H9 (cell line): ENCODE measurements around the gene DDX24. TPM values are rescaled to one million over a fixed set of nuclear protein-coding genes. Genes with fewer than 3 reads are reported as not detected.

Experiments used
- DNase-seq: peaks from one replicate; pipeline ENCODE4 v3.0.0-alpha.2; 2017
- H2AFZ ChIP-seq: one replicate; pipeline ENCODE4 v1.6.1; 2013; ENCODE audit warnings: mild to moderate bottlenecking, low read length, control low read depth, moderate library complexity
- H2AK5ac ChIP-seq: 2 replicates; pipeline ENCODE4 v1.6.1; 2013; ENCODE audit warnings: low read length, control low read depth, mixed read lengths; ENCODE audit not compliant: insufficient read length
- H2BK120ac ChIP-seq: one replicate; pipeline ENCODE4 v1.6.1; 2013; ENCODE audit warnings: low read depth, mild to moderate bottlenecking, low read length, control low read depth, inconsistent platforms; ENCODE audit not compliant: poor library complexity, severe bottlenecking
- H2BK12ac ChIP-seq: 2 replicates; pipeline ENCODE4 v1.6.1; 2013; ENCODE audit warnings: low read length, control low read depth, mixed read lengths, low read depth; ENCODE audit not compliant: insufficient read length
- H2BK15ac ChIP-seq: 2 replicates; pipeline ENCODE4 v1.6.1; 2013; ENCODE audit warnings: low read depth, low read length, control low read depth
- H2BK20ac ChIP-seq: one replicate; pipeline ENCODE4 v1.6.1; 2013; ENCODE audit warnings: low read depth, mild to moderate bottlenecking, low read length, control low read depth, inconsistent platforms; ENCODE audit not compliant: poor library complexity, severe bottlenecking
- H2BK5ac ChIP-seq: 2 replicates; pipeline ENCODE4 v1.6.1; 2013; ENCODE audit warnings: low read length, control low read depth, mixed read lengths; ENCODE audit not compliant: insufficient read length
- H3K14ac ChIP-seq: 2 replicates; pipeline ENCODE4 v1.6.1; 2013; ENCODE audit warnings: low read length, control low read depth; ENCODE audit not compliant: insufficient read depth
- H3K18ac ChIP-seq: 2 replicates; pipeline ENCODE4 v1.6.1; 2013; ENCODE audit warnings: low read depth, mild to moderate bottlenecking, mixed read lengths, low read length, control low read depth; ENCODE audit not compliant: insufficient read length
- H3K23ac ChIP-seq: 2 replicates; pipeline ENCODE4 v1.6.1; 2013; ENCODE audit warnings: low read length, control low read depth, mixed read lengths, low read depth; ENCODE audit not compliant: insufficient read length
- H3K23me2 ChIP-seq: 2 replicates; pipeline ENCODE4 v1.6.1; 2013; ENCODE audit warnings: low read depth, mild to moderate bottlenecking, mixed read lengths, low read length, control low read depth; ENCODE audit not compliant: insufficient read length, poor library complexity, severe bottlenecking
- H3K27ac ChIP-seq: 2 replicates; pipeline ENCODE4 v1.5.1; 2013; ENCODE audit warnings: low read length, control low read depth, mixed read lengths, low read depth; ENCODE audit not compliant: insufficient read length
- H3K27me3 ChIP-seq: 2 replicates; pipeline ENCODE4 v1.6.1; 2013; ENCODE audit warnings: low read length, control low read depth, inconsistent platforms; ENCODE audit not compliant: insufficient read depth
- H3K4ac ChIP-seq: 2 replicates; pipeline ENCODE4 v1.6.1; 2013; ENCODE audit warnings: low read depth, mild to moderate bottlenecking, control low read depth, inconsistent platforms, low read length, moderate library complexity
- H3K4me1 ChIP-seq: 2 replicates; pipeline ENCODE4 v1.6.1; 2013; ENCODE audit warnings: low read length, control low read depth, inconsistent platforms; ENCODE audit not compliant: insufficient read depth
- H3K4me2 ChIP-seq: 2 replicates; pipeline ENCODE4 v1.6.1; 2013; ENCODE audit warnings: low read length, control low read depth, mixed read lengths; ENCODE audit not compliant: insufficient read length, insufficient read depth
- H3K56ac ChIP-seq: 2 replicates; pipeline ENCODE4 v1.6.1; 2013; ENCODE audit warnings: low read depth, mild to moderate bottlenecking, mixed read lengths, low read length, control low read depth; ENCODE audit not compliant: insufficient read length
- H3K79me1 ChIP-seq: 2 replicates; pipeline ENCODE4 v1.6.1; 2013; ENCODE audit warnings: low read depth, mild to moderate bottlenecking, moderate library complexity, low read length, control low read depth, inconsistent platforms; ENCODE audit not compliant: insufficient read depth, poor library complexity, severe bottlenecking
- H3K79me2 ChIP-seq: 2 replicates; pipeline ENCODE4 v1.6.1; 2013; ENCODE audit warnings: low read length, control low read depth, inconsistent platforms; ENCODE audit not compliant: insufficient read depth
- H3K9ac ChIP-seq: 2 replicates; pipeline ENCODE4 v1.6.1; 2013; ENCODE audit warnings: low read length, control low read depth, mixed read lengths; ENCODE audit not compliant: insufficient read length; ENCODE audit errors: extremely low read depth
- H3K9me3 ChIP-seq: one replicate; pipeline ENCODE4 v1.6.1; 2013; ENCODE audit warnings: low read depth, low read length, inconsistent platforms; ENCODE audit not compliant: control insufficient read depth
- H3T11ph ChIP-seq: one replicate; pipeline ENCODE4 v1.6.1; 2013; ENCODE audit warnings: mild to moderate bottlenecking, low read length, control low read depth, inconsistent platforms
- H4K20me1 ChIP-seq: one replicate; pipeline ENCODE4 v1.6.1; 2013; ENCODE audit not compliant: control insufficient read depth, insufficient read length, insufficient read depth
- H4K5ac ChIP-seq: 2 replicates; pipeline ENCODE4 v1.6.1; 2013; ENCODE audit warnings: low read depth, mild to moderate bottlenecking, mixed read lengths, low read length, control low read depth; ENCODE audit not compliant: insufficient read length
- H4K8ac ChIP-seq: replicated peaks from 2 replicates; pipeline ENCODE4 v1.6.1; 2013; ENCODE audit warnings: low read length, control low read depth, mixed read lengths, low read depth; ENCODE audit not compliant: insufficient read length
- H4K91ac ChIP-seq: 2 replicates; pipeline ENCODE4 v1.6.1; 2013; ENCODE audit warnings: low read depth, mild to moderate bottlenecking, moderate library complexity, mixed read lengths, low read length, control low read depth; ENCODE audit not compliant: insufficient read length
- H3K27ac Mint-ChIP-seq, 3 experiments: 2 replicates in 2 of 3; 3 replicates in 1 of 3; pipeline ENCODE4 v1.8.0; 2020 to 2021; ENCODE audit warnings: mixed read lengths in 3 of 3, mild to moderate bottlenecking in 1 of 3, moderate library complexity in 1 of 3
- H3K27me3 Mint-ChIP-seq: 2 replicates; pipeline ENCODE4 v1.8.0; 2021; ENCODE audit warnings: low read depth, mild to moderate bottlenecking, moderate library complexity, mixed read lengths
- H3K36me3 Mint-ChIP-seq, 3 experiments: 2 replicates in 2 of 3; 3 replicates in 1 of 3; pipeline ENCODE4 v1.8.0; 2020 to 2021; ENCODE audit warnings: low read depth in 3 of 3, mixed read lengths in 3 of 3; ENCODE audit not compliant: insufficient read depth in 1 of 3
- H3K4me1 Mint-ChIP-seq, 2 experiments: 2 replicates each; pipeline ENCODE4 v1.8.0; 2020; ENCODE audit warnings: mixed read lengths in 2 of 2
- H3K4me3 Mint-ChIP-seq, 2 experiments: 2 replicates in 1 of 2; 3 replicates in 1 of 2; pipeline ENCODE4 v1.8.0; 2020 to 2021; ENCODE audit warnings: mild to moderate bottlenecking in 2 of 2, mixed read lengths in 2 of 2, moderate library complexity in 1 of 2
- H3K9me3 Mint-ChIP-seq, 2 experiments: 2 replicates in 1 of 2; 3 replicates in 1 of 2; pipeline ENCODE4 v1.8.0; 2020; ENCODE audit warnings: mild to moderate bottlenecking in 2 of 2, mixed read lengths in 2 of 2, moderate library complexity in 1 of 2
- CTCF ChIP-seq: fragments of 200-600 bp; sonication (generic); conservative IDR thresholded peaks from 3 replicates; pipeline ENCODE4 v1.8.0; 2021; ENCODE audit warnings: antibody characterized with exemption, mild to moderate bottlenecking
- WGBS: extraction: QIAGEN DNeasy Blood & Tissue Kit; methylation state at CpG from one replicate; pipeline ENCODE4 v1.1.7; 2013; ENCODE audit warnings: missing lambda C conversion rate, low lambda C conversion rate, mixed read lengths; ENCODE audit not compliant: insufficient read length; ENCODE audit errors: extremely low coverage; 5-methylcytosine and 5-hydroxymethylcytosine counted together
- total RNA-seq: library from RNA; stranded (reverse); gene quantifications from 2 replicates; pipeline ENCODE4 v1.2.1, GENCODE V29; 2021

The DDX24 gene
- total RNA-seq, 1 experiment from 2014 or later = 172 TPM

DNA sequence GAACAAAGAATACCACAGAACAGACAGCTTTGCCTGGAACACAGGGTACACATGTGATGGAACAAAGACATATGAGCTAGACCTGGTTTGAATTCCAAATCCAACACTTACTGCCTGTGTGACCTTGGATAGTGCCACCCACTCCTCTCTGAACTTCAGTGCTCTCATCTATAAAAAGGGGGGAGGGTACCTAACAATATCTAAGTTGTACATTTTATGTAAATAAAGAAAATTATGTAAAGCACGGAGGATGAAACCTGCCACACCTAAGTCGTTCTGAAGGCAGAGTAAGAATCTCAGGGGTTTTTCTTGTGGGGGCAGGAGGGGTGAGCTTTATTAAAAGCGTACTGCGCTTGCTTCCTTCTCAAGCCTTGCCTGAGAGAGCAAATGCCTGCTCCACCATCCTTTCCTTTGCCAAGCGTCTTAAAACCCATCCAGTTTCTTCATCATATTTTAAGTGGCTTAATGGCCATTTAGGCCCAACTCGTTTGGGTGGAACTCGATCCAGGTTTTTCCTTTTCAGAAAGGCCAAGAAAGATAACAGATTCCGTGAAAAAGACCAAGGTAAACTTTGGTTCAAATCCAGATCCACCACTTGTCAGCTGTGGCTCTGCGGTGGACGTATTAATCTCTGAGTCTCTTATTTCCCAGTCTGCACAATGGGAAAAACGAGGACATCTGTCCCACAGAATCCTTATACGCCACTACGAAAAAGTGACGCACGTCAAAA lies 946 bp downstream of the DDX24 start:
- Histone ChIP-seq H3K27ac (no peak overlapping the region), H2AK5ac (no peak overlapping the region), H3K79me1 (peaks cover 4% of the 10 kb centered on the region), H3K56ac (no peak overlapping the region), H4K91ac (no peak overlapping the region), H4K5ac (no peak overlapping the region), H3K18ac (no peak overlapping the region), H3K23ac (no peak overlapping the region), H3K4me1 (peaks cover 2% of the 10 kb centered on the region), H3K14ac (no peak overlapping the region), H3K4me2 (peak overlapping the region; percentile 84), H3K9ac (peak overlapping the region; percentile 57), H2BK12ac (no peak overlapping the region), H3T11ph (no peak overlapping the region), H2BK20ac (no peak overlapping the region), H3K4ac (no peak overlapping the region), H2BK15ac (no peak overlapping the region), H2BK5ac (no peak overlapping the region), H2BK120ac (no peak overlapping the region), H3K27me3 (no peaks in the 10 kb centered on the region), H4K20me1 (peaks cover 4% of the 10 kb centered on the region), H3K79me2 (peaks cover 36% of the 10 kb centered on the region), H2AFZ (no peak overlapping the region), H4K8ac (no peak overlapping the region), H3K9me3 (no peaks in the 10 kb centered on the region), H3K23me2 (peaks cover 8% of the 10 kb centered on the region)
- Mint-ChIP-seq H3K36me3 (peaks cover 37 to 38% (median 37%) of the 10 kb centered on the region in 3 experiments), H3K9me3 (peaks cover 7% of the 10 kb centered on the region in 2 experiments; a peak in 4 of 5 replicates), H3K4me3 (peak overlapping the region; percentile 99 to 100), H3K4me1 (peaks cover 30 to 33% of the 10 kb centered on the region in 2 experiments), H3K27ac (peak overlapping the region; percentile 86 to 97 (median 96); a peak in 4 of 7 replicates), H3K27me3 (no peaks in the 10 kb centered on the region)
- TF ChIP-seq CTCF = no peak
- WGBS = no CpG with 5 or more reads among the region's 15 CpGs
- DNase-seq = no peak
